Epithelial cell of alveolus of lung (primary cell): Measurements from ENCODE around the gene CT45A10. TPM values are rescaled to one million over a fixed set of nuclear protein-coding genes. Genes with fewer than 3 reads are reported as not detected.

Experiments
- total RNA-seq: library from RNA; depleted of rRNA; stranded (reverse); fragments of >200 nt; gene quantifications from 2 replicates; pipeline ENCODE4 v1.2.1, GENCODE V29; 2015

CT45A10 gene
- total RNA-seq = not detected in 2 replicates

GRCh38 chrX:135893294-135893817, at the start of gene CT45A10, which contains the start of gene SAGE1:
Gene CT45A10, minus strand, starts transcription at chrX:135893444. Its CDS starts 8,100 bp downstream, at chrX:135885344.
Gene SAGE1, plus strand, starts transcription at chrX:135893716. Its CDS starts 2,527 bp downstream, at chrX:135896243.

GRCh38 chrX:135871712-135872111, 21.5 kb downstream of the CT45A10 start, which contains the start of gene CT45A9:
Gene CT45A9, minus strand, starts transcription at chrX:135871812. Its CDS starts 3,751 bp downstream, at chrX:135868061.

GRCh38 chrX:135854438-135854837, 38.8 kb downstream of the CT45A10 start, which contains the start of gene CT45A8:
Gene CT45A8, minus strand, starts transcription at chrX:135854538. Its CDS starts 3,755 bp downstream, at chrX:135850783.

GRCh38 chrX:135837180-135837579, 56.1 kb downstream of the CT45A10 start, which contains the start of gene CT45A7:
Gene CT45A7, minus strand, starts transcription at chrX:135837280. Its CDS starts 3,747 bp downstream, at chrX:135833533.

Other genes with a start within 250 kb of the CT45A10 start
- not detected in 2 replicates for gene CT45A1, start 179.8 kb downstream of the CT45A10 start, total RNA-seq
- gene CT45A3, start 125.3 kb downstream of the CT45A10 start, total RNA-seq = not detected in 2 replicates
- gene CT45A5, start 107.9 kb downstream of the CT45A10 start, total RNA-seq = not detected in 2 replicates
- not detected in 2 replicates for gene CT45A6, start 90.7 kb downstream of the CT45A10 start, total RNA-seq
- not detected in 2 replicates for gene CT45A2, start 73.4 kb downstream of the CT45A10 start, total RNA-seq
- gene CT45A7, start 56.2 kb downstream of the CT45A10 start, total RNA-seq = not detected in 2 replicates
- gene CT45A8, start 38.9 kb downstream of the CT45A10 start, total RNA-seq = not detected in 2 replicates
- gene CT45A9, start 21.6 kb downstream of the CT45A10 start, total RNA-seq = not detected in 2 replicates
- gene SAGE1, start 272 bp upstream of the CT45A10 start, total RNA-seq = not detected in 2 replicates
- 21.6 and 30.0 TPM in 2 replicates for gene MMGT1, start 80.5 kb upstream of the CT45A10 start, total RNA-seq
- 15.4 and 15.6 TPM in 2 replicates for gene SLC9A6, start 92.0 kb upstream of the CT45A10 start, total RNA-seq